Gastroesophageal sphincter (tissue), 4 donors: ENCODE results near the gene IL13RA2. TPM values are rescaled to one million over a fixed set of nuclear protein-coding genes. Genes with fewer than 3 reads are reported as not detected.

Source experiments
- ATAC-seq: fragments of 150-250 bp; one replicate; pipeline ENCODE4 v1.9.1; 2016; ENCODE audit warnings: mild to moderate bottlenecking, moderate library complexity
- H3K27ac ChIP-seq, 4 donors: fragments of 200-600 bp; sonication (generic) in 3 of 4; 1 replicate in 3 of 4; 2 replicates in 1 of 4; pipeline ENCODE4 v1.5.1; 2016 to 2019
- H3K27me3 ChIP-seq: fragments of 200-600 bp; sonication (generic); one replicate; pipeline ENCODE4 v1.5.1; 2019
- H3K36me3 ChIP-seq, 2 donors: fragments of 200-600 bp; sonication (generic); one replicate each; pipeline ENCODE4 v1.5.1; 2019; ENCODE audit warnings: control low read depth in 1 of 2
- H3K4me1 ChIP-seq, 3 donors: fragments of 200-600 bp; sonication (generic); 1 replicate in 2 of 3; 2 replicates in 1 of 3; pipeline ENCODE4 v1.5.1; 2016 to 2019; ENCODE audit warnings: control low read depth in 2 of 3
- H3K4me3 ChIP-seq, 2 donors: fragments of 200-600 bp; sonication (generic); one replicate each; pipeline ENCODE4 v1.5.1; 2019; ENCODE audit warnings: mild to moderate bottlenecking in 1 of 2, moderate library complexity in 1 of 2
- H3K9me3 ChIP-seq, 3 donors: fragments of 200-600 bp; sonication (generic); one replicate each; pipeline ENCODE4 v1.5.1; 2017 to 2019; ENCODE audit warnings: control low read depth in 2 of 3
- CTCF ChIP-seq, 4 experiments: fragments of 200-600 bp in 2 of 4; fragments of 450-650 bp in 2 of 4; sonication (generic) in 1 of 4; IDR thresholded peaks; one replicate each; pipeline ENCODE4 v1.5.1; 2017 to 2019; ENCODE audit warnings: antibody characterized with exemption in 4 of 4, mild to moderate bottlenecking in 2 of 4, moderate library complexity in 2 of 4
- EP300 ChIP-seq: sonication (generic); formaldehyde crosslinking; IDR thresholded peaks from one replicate; pipeline ENCODE4 v1.6.1; 2017; ENCODE audit warnings: antibody characterized with exemption, mild to moderate bottlenecking
- POLR2A ChIP-seq, 2 donors: fragments of 450-650 bp; IDR thresholded peaks; one replicate each; pipeline ENCODE4 v1.6.1; 2017; ENCODE audit warnings: antibody characterized with exemption in 2 of 2, mild to moderate bottlenecking in 2 of 2, moderate library complexity in 1 of 2
- POLR2AphosphoS5 ChIP-seq: sonication (generic); formaldehyde crosslinking; IDR thresholded peaks from one replicate; pipeline ENCODE4 v1.6.1; 2017; ENCODE audit warnings: antibody characterized with exemption
- WGBS, 2 donors: methylation state at CpG; one replicate each; pipeline ENCODE4 v1.1.5; 2018; ENCODE audit warnings: low coverage in 1 of 2; 5-methylcytosine and 5-hydroxymethylcytosine counted together
- total RNA-seq, 4 donors: library from RNA; depleted of rRNA; stranded (reverse); fragments of >200 nt; gene quantifications; one replicate each; pipeline ENCODE4 v1.1.0, GENCODE V29; 2016

IL13RA2 gene
- total RNA-seq, 4 donors from 2014 or later = 0.22 to 1.3 TPM; not detected in 2

DNA sequence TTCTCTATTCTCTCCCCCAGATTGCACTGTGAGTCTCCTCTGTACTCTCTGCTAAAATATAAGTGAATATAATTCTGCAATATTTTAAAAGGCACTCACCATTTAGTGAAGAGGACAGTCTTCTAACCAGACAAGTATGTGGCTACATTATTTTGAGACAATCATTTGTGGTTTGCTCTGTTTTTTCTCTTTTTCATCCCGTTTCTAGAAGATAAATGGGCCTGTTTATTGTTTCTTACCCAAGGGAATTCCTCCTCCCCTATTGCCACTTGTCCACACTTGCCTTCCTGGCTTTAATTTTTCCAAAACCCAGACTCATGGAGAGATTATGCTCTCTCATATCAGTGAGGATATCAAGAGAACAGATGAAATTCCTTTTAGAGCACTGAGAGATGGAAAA is 18.6 kb upstream of the IL13RA2 start:
- no peak for TF ChIP-seq EP300
- TF ChIP-seq POLR2A (IDR thresholded peaks at IDR 0.05) = no peak
- no peak for TF ChIP-seq POLR2AphosphoS5
- no peak for TF ChIP-seq CTCF (IDR thresholded peaks at IDR 0.05)
- Histone ChIP-seq H3K27ac (no peak overlapping the region), H3K36me3 (no peaks in the 10 kb centered on the region), H3K4me1 (no peaks in the 10 kb centered on the region), H3K27me3 (no peaks in the 10 kb centered on the region), H3K4me3 (no peak overlapping the region), H3K9me3 (no peaks in the 10 kb centered on the region)
- no peak for ATAC-seq
- 36% methylated on average over 1 of the region's 1 CpG; no CpG with 5 or more reads in 1 of the 2 donors for WGBS, 2 donors

DNA sequence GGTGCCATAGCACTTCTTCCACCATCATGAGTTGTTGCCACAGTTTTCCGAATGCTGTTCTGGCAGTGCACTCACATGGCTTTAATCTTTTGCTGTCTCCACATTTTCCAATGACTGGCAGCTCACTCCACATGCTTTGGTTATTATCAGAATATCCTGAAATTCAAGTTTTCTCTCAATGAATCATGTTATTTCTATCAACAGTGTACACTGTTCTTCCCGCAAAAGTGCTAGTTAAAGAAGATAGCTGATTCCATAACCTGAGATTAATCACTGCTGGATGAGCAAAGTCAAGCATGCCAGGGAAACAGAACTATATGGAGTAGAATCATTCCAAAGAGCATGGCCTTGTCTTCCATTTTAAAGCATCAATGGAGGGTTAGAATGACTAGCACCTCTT is 14.6 kb upstream of the IL13RA2 start:
- no peaks in the 10 kb centered on the region for H3K36me3 ChIP-seq
- WGBS, 2 donors = 83 to 100% methylated on average over 1 of the region's 2 CpGs
- no peak for TF ChIP-seq POLR2AphosphoS5
- TF ChIP-seq EP300 = no peak
- TF ChIP-seq CTCF (IDR thresholded peaks at IDR 0.05) = no peak
- no peak for TF ChIP-seq POLR2A (IDR thresholded peaks at IDR 0.05)
- no peak for ATAC-seq
- no peaks in the 10 kb centered on the region for H3K9me3 ChIP-seq
- no peaks in the 10 kb centered on the region for H3K27me3 ChIP-seq
- no peak overlapping the region for H3K4me3 ChIP-seq
- H3K4me1 ChIP-seq = peaks cover 0 to 12% (median 4%) of the 10 kb centered on the region in 3 donors
- no peak overlapping the region for H3K27ac ChIP-seq

GRCh38 chrX:115030625-115031024 is 13.2 kb upstream of the IL13RA2 start:
- H3K27me3 ChIP-seq = no peaks in the 10 kb centered on the region
- no peak for ATAC-seq
- no peaks in the 10 kb centered on the region for H3K9me3 ChIP-seq
- H3K4me1 ChIP-seq = peaks cover 0 to 12% (median 4%) of the 10 kb centered on the region in 3 donors
- no peaks in the 10 kb centered on the region for H3K36me3 ChIP-seq
- peak overlapping the region in 1 of 4 donors; percentile 15 for H3K27ac ChIP-seq
- WGBS, 2 donors = 0 to 88% methylated on average over 1 to 2 of the region's 2 CpGs
- TF ChIP-seq POLR2A (IDR thresholded peaks at IDR 0.05) = no peak
- TF ChIP-seq POLR2AphosphoS5 = no peak
- TF ChIP-seq EP300 = no peak
- no peak for TF ChIP-seq CTCF (IDR thresholded peaks at IDR 0.05)
- no peak overlapping the region for H3K4me3 ChIP-seq

DNA sequence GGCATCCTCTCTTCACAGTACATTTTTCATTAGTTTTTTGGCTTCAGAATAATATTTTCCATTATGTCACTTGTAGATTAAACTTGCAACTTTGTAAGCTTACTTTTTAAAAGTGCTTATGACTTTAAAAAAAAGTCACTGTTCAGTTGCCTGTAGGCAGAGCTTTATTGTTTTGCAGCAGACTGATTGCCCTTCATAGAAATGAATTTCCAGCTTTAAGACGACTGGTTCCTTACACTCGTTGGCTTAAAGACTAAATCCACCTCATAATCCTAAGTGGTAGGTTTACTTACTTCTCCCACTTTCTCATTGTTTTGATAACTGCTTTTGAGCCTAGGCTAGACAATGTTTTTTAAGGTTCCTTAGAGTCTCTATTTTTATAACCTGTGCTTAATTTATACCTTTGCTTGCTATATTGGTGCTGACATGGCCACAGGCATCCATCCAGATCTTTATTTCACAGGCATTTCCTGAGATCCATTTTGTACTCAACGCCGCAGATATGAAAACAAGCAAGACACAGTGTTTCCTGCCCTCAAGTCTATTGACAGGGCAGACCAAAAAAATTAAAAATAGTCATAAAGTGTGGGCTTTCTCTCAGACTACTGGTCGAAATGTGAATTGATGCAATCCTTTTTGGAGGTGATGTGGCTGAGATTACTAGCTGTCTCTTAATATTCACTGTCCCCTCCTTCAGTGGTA is 12.6 kb upstream of the IL13RA2 start:
- peak overlapping the region in 1 of 4 donors; percentile 15 for H3K27ac ChIP-seq
- peaks cover 0 to 12% (median 4%) of the 10 kb centered on the region in 3 donors for H3K4me1 ChIP-seq
- no peaks in the 10 kb centered on the region for H3K9me3 ChIP-seq
- no peak for ATAC-seq
- no peak for TF ChIP-seq POLR2AphosphoS5
- no peak for TF ChIP-seq EP300
- no peak for TF ChIP-seq POLR2A (IDR thresholded peaks at IDR 0.05)
- TF ChIP-seq CTCF (IDR thresholded peaks at IDR 0.05) = no peak
- no peak overlapping the region for H3K4me3 ChIP-seq
- WGBS, 2 donors = 26 to 46% methylated on average over 4 to 5 of the region's 5 CpGs
- H3K36me3 ChIP-seq = no peaks in the 10 kb centered on the region
- H3K27me3 ChIP-seq = no peaks in the 10 kb centered on the region

- H3K9me3 ChIP-seq = no peaks in the 10 kb centered on the region
- ATAC-seq = no peak
- TF ChIP-seq CTCF (IDR thresholded peaks at IDR 0.05) = no peak
- TF ChIP-seq POLR2AphosphoS5 = no peak
- no peak for TF ChIP-seq POLR2A (IDR thresholded peaks at IDR 0.05)
- TF ChIP-seq EP300 = no peak
Observed at GRCh38 chrX:115029440-115029839, 12.0 kb upstream of the IL13RA2 start.

More at GRCh38 chrX:115029440-115029839, 12.0 kb upstream of the IL13RA2 start:
- Histone ChIP-seq H3K27ac (no peak overlapping the region), H3K36me3 (no peaks in the 10 kb centered on the region), H3K4me1 (peaks cover 0 to 12% (median 4%) of the 10 kb centered on the region in 3 donors), H3K4me3 (no peak overlapping the region), H3K27me3 (no peaks in the 10 kb centered on the region)
